H1 (cell line): Measurements from ENCODE around the gene UHRF2. TPM values are rescaled to one million over a fixed set of nuclear protein-coding genes. Genes with fewer than 3 reads are reported as not detected.

Source experiments
- CTCF ChIA-PET: fragments of 300-600 bp; sonication (Branson Sonifier 250); formaldehyde crosslinking; loops from one replicate; lab custom pipeline; 2021; ENCODE audit not compliant: partially characterized antibody; lab: Charles Lee
- POLR2A ChIA-PET: fragments of 300-600 bp; sonication (Branson Sonifier 250); formaldehyde crosslinking; loops from one replicate; lab custom pipeline; 2021; ENCODE audit warnings: inconsistent platforms; ENCODE audit not compliant: partially characterized antibody; lab: Charles Lee
- DNase-seq, 2 experiments: peaks; one replicate each; pipeline versions ENCODE4 v3.0.0 to v3.0.0-alpha.2; 2010 to 2022; ENCODE audit warnings: low spot score in 2 of 2, low read depth in 1 of 2, mixed read lengths in 1 of 2
- FAIRE-seq: peaks from 2 replicates; lab custom pipeline; 2011; peaks lifted over from hg19 to GRCh38; lab: Jason Lieb, UNC
- H2AFZ ChIP-seq: 2 replicates; pipeline ENCODE4 v1.8.1; 2012; ENCODE audit warnings: low read length, inconsistent platforms
- H2AK5ac ChIP-seq: 2 replicates; pipeline ENCODE4 v1.6.1; 2013; ENCODE audit warnings: low read depth, low read length
- H2BK120ac ChIP-seq: replicated peaks from 2 replicates; pipeline ENCODE3; 2013; ENCODE audit warnings: low read depth, low read length, inconsistent platforms
- H2BK12ac ChIP-seq: 2 replicates; pipeline ENCODE4 v1.6.1; 2013; ENCODE audit warnings: low read depth, low read length
- H2BK15ac ChIP-seq: 2 replicates; pipeline ENCODE4 v1.6.1; 2013; ENCODE audit warnings: low read length
- H2BK20ac ChIP-seq: 2 replicates; pipeline ENCODE4 v1.6.1; 2013; ENCODE audit warnings: low read length
- H2BK5ac ChIP-seq: 2 replicates; pipeline ENCODE4 v1.6.1; 2013; ENCODE audit warnings: low read depth, low read length
- H3K14ac ChIP-seq: 2 replicates; pipeline ENCODE4 v1.6.1; 2013; ENCODE audit warnings: inconsistent platforms; ENCODE audit not compliant: insufficient read length
- H3K18ac ChIP-seq: 2 replicates; pipeline ENCODE4 v1.6.1; 2013; ENCODE audit warnings: low read length; ENCODE audit errors: extremely low read depth
- H3K23ac ChIP-seq: 2 replicates; pipeline ENCODE4 v1.6.1; 2013; ENCODE audit warnings: inconsistent platforms; ENCODE audit not compliant: insufficient read length
- H3K23me2 ChIP-seq: 2 replicates; pipeline ENCODE4 v1.6.1; 2013; ENCODE audit warnings: low read depth, low read length
- H3K27ac ChIP-seq: 2 replicates; pipeline ENCODE4 v1.6.1; 2011; ENCODE audit warnings: low read depth, low read length, inconsistent platforms
- H3K27me3 ChIP-seq, 4 experiments: replicated peaks in 1 of 4; 1 replicate in 1 of 4; 2 replicates in 3 of 4; pipeline versions ENCODE4 v1.6.1 to v1.8.1; 2011 to 2013; ENCODE audit warnings: low read length in 3 of 4, mild to moderate bottlenecking in 3 of 4, inconsistent platforms in 2 of 4, mixed read lengths in 2 of 4, moderate library complexity in 1 of 4; ENCODE audit not compliant: control insufficient read depth in 3 of 4, insufficient read depth in 3 of 4; ENCODE audit errors: extremely low read depth in 1 of 4
- H3K36me3 ChIP-seq, 4 experiments: 2 replicates each; pipeline versions ENCODE4 v1.6.1 to v1.8.1; 2011 to 2013; ENCODE audit warnings: mild to moderate bottlenecking in 4 of 4, low read length in 3 of 4, moderate library complexity in 2 of 4, control low read depth in 1 of 4, inconsistent platforms in 1 of 4; ENCODE audit not compliant: insufficient read depth in 4 of 4, control insufficient read depth in 2 of 4
- H3K4ac ChIP-seq: replicated peaks from 2 replicates; pipeline ENCODE3; 2013; ENCODE audit warnings: low read length, low read depth, mixed read lengths, inconsistent platforms; ENCODE audit not compliant: insufficient read length
- H3K4me1 ChIP-seq, 4 experiments: replicated peaks in 1 of 4; 1 replicate in 1 of 4; 2 replicates in 3 of 4; pipeline versions ENCODE4 v1.6.1 to v1.8.1; 2011 to 2013; ENCODE audit warnings: low read length in 3 of 4, inconsistent platforms in 2 of 4, mixed read lengths in 1 of 4; ENCODE audit not compliant: insufficient read depth in 4 of 4, control insufficient read depth in 3 of 4
- H3K4me2 ChIP-seq, 2 experiments: 2 replicates each; pipeline versions ENCODE4 v1.6.1 to v1.8.1; 2011 to 2013; ENCODE audit warnings: low read depth in 2 of 2, low read length in 2 of 2, control low read depth in 1 of 2, inconsistent platforms in 1 of 2, mild to moderate bottlenecking in 1 of 2; ENCODE audit not compliant: insufficient read depth in 1 of 2
- H3K4me3 ChIP-seq, 4 experiments: fragments of 200-600, 300-600 bp in 1 of 4; sonication (generic), shearing (Covaris generic), sonication (Bioruptor Twin) in 1 of 4; 2 replicates each; pipeline versions ENCODE4 v1.5.1 to v1.8.1; 2011 to 2016; ENCODE audit warnings: low read length in 4 of 4, low read depth in 3 of 4, control low read depth in 2 of 4, inconsistent platforms in 2 of 4, mild to moderate bottlenecking in 2 of 4, mixed read lengths in 1 of 4, moderate library complexity in 1 of 4; ENCODE audit not compliant: insufficient read depth in 2 of 4; ENCODE audit errors: extremely low read depth in 1 of 4
- H3K56ac ChIP-seq: replicated peaks from 2 replicates; pipeline ENCODE3; 2013; ENCODE audit warnings: low read depth, mild to moderate bottlenecking, mixed read lengths, low read length, inconsistent platforms; ENCODE audit not compliant: insufficient read length
- H3K79me1 ChIP-seq: 2 replicates; pipeline ENCODE4 v1.6.1; 2013; ENCODE audit warnings: low read depth, low read length, control low read depth
- H3K79me2 ChIP-seq, 2 experiments: 2 replicates each; pipeline versions ENCODE4 v1.6.1 to v1.8.1; 2012 to 2013; ENCODE audit warnings: low read length in 2 of 2, mild to moderate bottlenecking in 2 of 2, inconsistent platforms in 1 of 2; ENCODE audit not compliant: insufficient read depth in 2 of 2, control insufficient read depth in 1 of 2
- H3K9ac ChIP-seq, 4 experiments: replicated peaks in 1 of 4; 1 replicate in 1 of 4; 2 replicates in 3 of 4; pipeline versions ENCODE4 v1.6.1 to v1.8.1; 2011 to 2013; ENCODE audit warnings: low read depth in 3 of 4, low read length in 3 of 4, control low read depth in 2 of 4, mild to moderate bottlenecking in 2 of 4, moderate library complexity in 2 of 4, inconsistent platforms in 1 of 4; ENCODE audit errors: extremely low read depth in 1 of 4
- H3K9me3 ChIP-seq, 2 experiments: 2 replicates each; pipeline versions ENCODE4 v1.6.1 to v1.8.1; 2012 to 2013; ENCODE audit warnings: mild to moderate bottlenecking in 2 of 2, moderate library complexity in 2 of 2, control low read depth in 1 of 2, inconsistent platforms in 1 of 2, low read depth in 1 of 2, low read length in 1 of 2, mixed read lengths in 1 of 2; ENCODE audit not compliant: insufficient read depth in 2 of 2
- H4K20me1 ChIP-seq, 2 experiments: replicated peaks in 1 of 2; 2 replicates each; pipeline versions ENCODE3 to v1.8.1; 2011 to 2013; ENCODE audit warnings: inconsistent platforms in 2 of 2, low read length in 2 of 2, mild to moderate bottlenecking in 1 of 2; ENCODE audit not compliant: insufficient read depth in 2 of 2, control insufficient read depth in 1 of 2
- H4K5ac ChIP-seq: 2 replicates; pipeline ENCODE4 v1.6.1; 2013; ENCODE audit warnings: low read length, low read depth, mixed read lengths, inconsistent platforms; ENCODE audit not compliant: insufficient read length
- H4K8ac ChIP-seq: 2 replicates; pipeline ENCODE4 v1.8.0; 2013; ENCODE audit warnings: mild to moderate bottlenecking, moderate library complexity, low read length, inconsistent platforms; ENCODE audit not compliant: insufficient read depth; ENCODE audit errors: extremely low read depth
- H4K91ac ChIP-seq: replicated peaks from 2 replicates; pipeline ENCODE3; 2013; ENCODE audit warnings: low read length, mixed read lengths, inconsistent platforms; ENCODE audit not compliant: insufficient read length
- BRCA1 ChIP-seq: IDR thresholded peaks from 2 replicates; pipeline ENCODE4 v1.6.1; 2012; ENCODE audit warnings: low read depth, low read length, improper control_type of control experiment
- CBX5 ChIP-seq: fragments of 300-800, 300-1000 bp; sonication (generic); IDR thresholded peaks from 2 replicates; pipeline ENCODE4 v1.7.1; 2016; ENCODE audit warnings: antibody characterized with exemption, low read length, low read depth
- CTBP2 ChIP-seq: IDR thresholded peaks from 2 replicates; pipeline ENCODE4 v1.7.0; 2011; ENCODE audit warnings: borderline replicate concordance, mild to moderate bottlenecking, moderate library complexity, mixed read lengths, low read length; ENCODE audit not compliant: insufficient read depth, insufficient read length
- GTF2F1 ChIP-seq: IDR thresholded peaks from 2 replicates; pipeline ENCODE4 v1.6.1; 2012; ENCODE audit warnings: low read depth, low read length, improper control_type of control experiment, borderline replicate concordance
- JUND ChIP-seq: IDR thresholded peaks from 2 replicates; pipeline ENCODE4 v1.6.1; 2011; ENCODE audit warnings: mild to moderate bottlenecking, improper control_type of control experiment, low read length
- KDM4A ChIP-seq: IDR thresholded peaks from one replicate; pipeline ENCODE4 v1.7.1; 2012; ENCODE audit warnings: low read depth, mild to moderate bottlenecking, moderate library complexity, low read length, inconsistent platforms; ENCODE audit not compliant: severe bottlenecking
- POU5F1 ChIP-seq: IDR thresholded peaks from 2 replicates; pipeline ENCODE4 v1.6.1; 2011; ENCODE audit warnings: low read depth, mild to moderate bottlenecking, low read length, moderate library complexity
- RAD21 ChIP-seq, 2 experiments: IDR thresholded peaks in 1 of 2; conservative IDR thresholded peaks in 1 of 2; 2 replicates each; pipeline ENCODE4 v1.6.1; 2011; ENCODE audit warnings: low read depth in 2 of 2, low read length in 2 of 2, improper control_type of control experiment in 1 of 2, inconsistent platforms in 1 of 2, mild to moderate bottlenecking in 1 of 2, moderate library complexity in 1 of 2
- RNF2 ChIP-seq: fragments of 200-900, 300-1000 bp; sonication (generic); IDR thresholded peaks from 2 replicates; pipeline ENCODE4 v1.7.1; 2016; ENCODE audit warnings: borderline replicate concordance, low read depth, mild to moderate bottlenecking, antibody characterized with exemption, low read length; ENCODE audit not compliant: poor library complexity, severe bottlenecking; ENCODE audit errors: missing control alignments
- WGBS, 2 experiments: shearing (Covaris generic) in 1 of 2; methylation state at CpG; one replicate each; pipeline versions ENCODE4 v1.1.6 to v1.1.7; 2013 to 2015; ENCODE audit warnings: low lambda C conversion rate in 2 of 2, mixed read lengths in 2 of 2, inconsistent platforms in 1 of 2, low coverage in 1 of 2, missing lambda C conversion rate in 1 of 2; ENCODE audit not compliant: insufficient replicate concordance in 2 of 2, insufficient coverage in 1 of 2, insufficient read length in 1 of 2; ENCODE audit errors: extremely low coverage in 1 of 2, missing lambda C conversion rate in 1 of 2; 5-methylcytosine and 5-hydroxymethylcytosine counted together
- polyA plus RNA-seq, 7 experiments: library from polyadenylated mRNA; depleted of rRNA in 3 of 7; stranded (reverse) in 5 of 7; unstranded in 2 of 7; fragments of >200 nt in 5 of 7; fragments of 200-250 nt in 2 of 7; gene quantifications; 1 replicate in 5 of 7; 2 replicates in 1 of 7; 4 replicates in 1 of 7; pipeline versions ENCODE4 v1.2.1 to v1.2.3, GENCODE V29; 2011 to 2013; ENCODE audit warnings: missing spikeins in 2 of 7, mixed read lengths in 2 of 7
- total RNA-seq: library from RNA; stranded (reverse); fragmentation: NEBNext Ultra II Directional; extraction: Animal tissue kit (Norgen Biotek cat#: 25700); gene quantifications from 2 replicates; pipeline ENCODE4 v1.2.1, GENCODE V29; 2021

The UHRF2 gene
- total and polyA plus RNA-seq, 2 of the 8 experiments (the other 6 are each of a cell fraction or from before 2014, with no cell fraction given) = 31.8 to 48.0 TPM

GRCh38 chr9:6501526-6502210 lies 88.7 kb downstream of the UHRF2 start:
- Histone ChIP-seq H4K5ac (no peak overlapping the region), H3K79me1 (peaks cover 2% of the 10 kb centered on the region; the same call in 1 of the 2 replicates), H2BK5ac (no peak overlapping the region), H3K4ac (no peak overlapping the region), H4K8ac (no peak overlapping the region), H3K23ac (no peak overlapping the region), H3K56ac (no peak overlapping the region), H3K9ac (no peak overlapping the region), H3K27me3 (no peaks in the 10 kb centered on the region), H2AFZ (no peak overlapping the region), H3K14ac (no peak overlapping the region), H3K27ac (no peak overlapping the region), H2BK20ac (no peak overlapping the region), H3K9me3 (no peaks in the 10 kb centered on the region), H3K4me1 (no peaks in the 10 kb centered on the region), H3K18ac (no peak overlapping the region), H3K23me2 (no peaks in the 10 kb centered on the region), H3K79me2 (no peaks in the 10 kb centered on the region), H4K91ac (no peak overlapping the region), H2AK5ac (no peak overlapping the region), H4K20me1 (peaks cover 0 to 2% of the 10 kb centered on the region in 2 experiments), H3K4me2 (no peak overlapping the region), H3K36me3 (peaks cover 5 to 77% (median 42%) of the 10 kb centered on the region in 4 experiments), H2BK15ac (no peak overlapping the region), H3K4me3 (no peak overlapping the region), H2BK120ac (no peak overlapping the region), H2BK12ac (no peak overlapping the region)
- ChIA-PET POLR2A (no interaction called here), CTCF (no interaction called here)
- WGBS, 2 experiments = 85% methylated on average over 2 of the region's 2 CpGs; no CpG with 5 or more reads in 1 of the 2 experiments
- FAIRE-seq (no peak), DNase-seq (no peak)
- no peak for TF ChIP-seq CTBP2
- no peak for TF ChIP-seq CBX5
- no peak for TF ChIP-seq POU5F1
- TF ChIP-seq BRCA1 = no peak
- no peak for TF ChIP-seq RNF2
- no peak for TF ChIP-seq KDM4A
- TF ChIP-seq GTF2F1 = no peak
- no peak for TF ChIP-seq JUND
- TF ChIP-seq RAD21 (IDR thresholded peaks at IDR 0.05 in 1 of 2, conservative IDR thresholded peaks at IDR 0.05 in 1 of 2; ENCODE audit: low read depth in 2 of 2, low read length in 2 of 2) = no peak
